Muscle of leg (tissue), 11 donors: ENCODE results near the gene GPR87. TPM values are rescaled to one million over a fixed set of nuclear protein-coding genes. Genes with fewer than 3 reads are reported as not detected.

Experiments
- DNase-seq: peaks from one replicate; pipeline ENCODE4 v3.0.0; 2013
- H3K27ac ChIP-seq: one replicate; pipeline ENCODE4 v1.5.1; 2013; ENCODE audit warnings: mild to moderate bottlenecking, low read length, control low read depth
- H3K27me3 ChIP-seq: one replicate; pipeline ENCODE4 v1.6.1; 2013; ENCODE audit warnings: low read length; ENCODE audit not compliant: control insufficient read depth, insufficient read depth
- H3K36me3 ChIP-seq: one replicate; pipeline ENCODE4 v1.6.1; 2013; ENCODE audit warnings: low read length; ENCODE audit not compliant: control insufficient read depth, insufficient read depth
- H3K4me1 ChIP-seq: one replicate; pipeline ENCODE4 v1.6.1; 2013; ENCODE audit warnings: low read length; ENCODE audit not compliant: control insufficient read depth, insufficient read depth
- H3K4me3 ChIP-seq: one replicate; pipeline ENCODE4 v1.5.1; 2013; ENCODE audit warnings: low read length, control low read depth
- H3K9me3 ChIP-seq: replicated peaks from 2 replicates; pipeline ENCODE4 v1.6.1; 2013; ENCODE audit warnings: low read depth, low read length; ENCODE audit not compliant: control insufficient read depth
- WGBS: methylation state at CpG from one replicate; pipeline ENCODE4 v1.1.5; 2013; ENCODE audit warnings: missing lambda C conversion rate; ENCODE audit not compliant: insufficient coverage; 5-methylcytosine and 5-hydroxymethylcytosine counted together
- polyA plus RNA-seq, 8 donors: library from polyadenylated mRNA; unstranded; fragments of 120-200 nt; gene quantifications; one replicate each; pipeline versions ENCODE4 v1.2.1 to v1.2.3, GENCODE V29; 2013; ENCODE audit warnings: inconsistent platforms in 1 of 8, low replicate concordance in 1 of 8; ENCODE audit not compliant: insufficient read length in 8 of 8, insufficient read depth in 1 of 8
- total RNA-seq: library from RNA; stranded (reverse); fragments of 120-200 nt; gene quantifications from one replicate; pipeline ENCODE4 v1.2.4, GENCODE V29; 2013

The GPR87 gene
- total and polyA plus RNA-seq, 9 donors, result 0.16 to 1.9 TPM; not detected in 7

GRCh38 chr3:151306168-151306810, 10.3 kb downstream of the GPR87 start:
- Histone ChIP-seq H3K4me3 (no peak overlapping the region), H3K27ac (no peak overlapping the region), H3K27me3 (no peaks in the 10 kb centered on the region), H3K4me1 (no peaks in the 10 kb centered on the region), H3K36me3 (no peaks in the 10 kb centered on the region), H3K9me3 (no peaks in the 10 kb centered on the region)
- DNase-seq, result no peak
- 87% methylated on average over 5 of the region's 6 CpGs for WGBS

- WGBS, result no CpG with 5 or more reads among the region's 4 CpGs
- H3K27me3 ChIP-seq, result no peaks in the 10 kb centered on the region
- H3K36me3 ChIP-seq, result no peaks in the 10 kb centered on the region
- DNase-seq, result peak; percentile 54
- no peak overlapping the region for H3K4me3 ChIP-seq
- no peaks in the 10 kb centered on the region for H3K9me3 ChIP-seq
- no peak overlapping the region for H3K27ac ChIP-seq
- H3K4me1 ChIP-seq, result no peaks in the 10 kb centered on the region
Observed at GRCh38 chr3:151305775-151306151, 10.9 kb downstream of the GPR87 start.

GRCh38 chr3:151305060-151305774, 11.4 kb downstream of the GPR87 start:
- Histone ChIP-seq H3K27ac (peak overlapping the region; percentile 29), H3K4me3 (no peak overlapping the region), H3K4me1 (no peaks in the 10 kb centered on the region), H3K36me3 (no peaks in the 10 kb centered on the region), H3K9me3 (no peaks in the 10 kb centered on the region), H3K27me3 (no peaks in the 10 kb centered on the region)
- no peak for DNase-seq
- WGBS, result 37% methylated on average over 2 of the region's 7 CpGs

GRCh38 chr3:151303751-151304150, 12.9 kb downstream of the GPR87 start:
- Histone ChIP-seq H3K27ac (no peak overlapping the region), H3K4me1 (no peaks in the 10 kb centered on the region), H3K36me3 (no peaks in the 10 kb centered on the region), H3K27me3 (no peaks in the 10 kb centered on the region), H3K9me3 (no peaks in the 10 kb centered on the region), H3K4me3 (no peak overlapping the region)
- no peak for DNase-seq
- 38% methylated on average over 1 of the region's 2 CpGs for WGBS

GRCh38 chr3:151301787-151302186, 14.8 kb downstream of the GPR87 start:
- 70% methylated on average over 2 of the region's 3 CpGs for WGBS
- no peak for DNase-seq
- H3K9me3 ChIP-seq, result no peaks in the 10 kb centered on the region
- no peaks in the 10 kb centered on the region for H3K4me1 ChIP-seq
- H3K27me3 ChIP-seq, result no peaks in the 10 kb centered on the region
- no peak overlapping the region for H3K27ac ChIP-seq
- H3K4me3 ChIP-seq, result no peak overlapping the region
- H3K36me3 ChIP-seq, result no peaks in the 10 kb centered on the region

GRCh38 chr3:151300539-151300938, 16.1 kb downstream of the GPR87 start:
- no peak for DNase-seq
- Histone ChIP-seq H3K27me3 (no peaks in the 10 kb centered on the region), H3K36me3 (no peaks in the 10 kb centered on the region), H3K4me3 (no peak overlapping the region), H3K9me3 (no peaks in the 10 kb centered on the region), H3K4me1 (no peaks in the 10 kb centered on the region), H3K27ac (no peak overlapping the region)
- no CpG with 5 or more reads among the region's 1 CpG for WGBS

GRCh38 chr3:151299006-151299405, 17.6 kb downstream of the GPR87 start:
- no peak for DNase-seq
- no peaks in the 10 kb centered on the region for H3K4me1 ChIP-seq
- WGBS, result 80% methylated on average over 2 of the region's 2 CpGs
- no peak overlapping the region for H3K27ac ChIP-seq
- H3K4me3 ChIP-seq, result no peak overlapping the region
- no peaks in the 10 kb centered on the region for H3K27me3 ChIP-seq
- no peaks in the 10 kb centered on the region for H3K36me3 ChIP-seq
- no peaks in the 10 kb centered on the region for H3K9me3 ChIP-seq

- Histone ChIP-seq H3K4me3 (no peak overlapping the region), H3K27ac (no peak overlapping the region), H3K27me3 (no peaks in the 10 kb centered on the region), H3K9me3 (no peaks in the 10 kb centered on the region), H3K36me3 (no peaks in the 10 kb centered on the region), H3K4me1 (no peaks in the 10 kb centered on the region)
- WGBS, result no CpG with 5 or more reads among the region's 2 CpGs
- DNase-seq, result no peak
Observed at GRCh38 chr3:151297429-151297828, 19.2 kb downstream of the GPR87 start.

- no CpG with 5 or more reads among the region's 3 CpGs for whole genome bisulfite sequencing
- Histone ChIP-seq H3K9me3 (no peaks in the 10 kb centered on the region), H3K36me3 (no peaks in the 10 kb centered on the region), H3K4me1 (no peaks in the 10 kb centered on the region), H3K27ac (no peak overlapping the region), H3K4me3 (no peak overlapping the region), H3K27me3 (no peaks in the 10 kb centered on the region)
- DNase-seq, result no peak
Observed at GRCh38 chr3:151296226-151296625, 20.4 kb downstream of the GPR87 start.

- H3K27me3 ChIP-seq, result no peaks in the 10 kb centered on the region
- no CpG with 5 or more reads among the region's 6 CpGs for WGBS
- no peaks in the 10 kb centered on the region for H3K36me3 ChIP-seq
- no peak for DNase-seq
- H3K9me3 ChIP-seq, result no peaks in the 10 kb centered on the region
- no peak overlapping the region for H3K27ac ChIP-seq
- H3K4me1 ChIP-seq, result no peaks in the 10 kb centered on the region
- no peak overlapping the region for H3K4me3 ChIP-seq
Observed at GRCh38 chr3:151293127-151293526, 23.5 kb downstream of the GPR87 start.
